GM12872 (cell line): Measurements from ENCODE around the gene C6orf141.

Experiments used
- CTCF ChIP-seq: IDR thresholded peaks from 3 replicates; pipeline ENCODE4 v1.5.1; 2011; ENCODE audit warnings: low read depth, mild to moderate bottlenecking, low read length, moderate library complexity; ENCODE audit not compliant: insufficient read depth

The C6orf141 gene

GRCh38 chr6:49564552-49564951 is 14.1 kb downstream of the C6orf141 start:
- no peak for TF ChIP-seq CTCF

- no peak for TF ChIP-seq CTCF
These were observed 14.8 kb downstream of the C6orf141 start for GRCh38 chr6:49565261-49565660.

- no peak for TF ChIP-seq CTCF
These were observed 15.4 kb downstream of the C6orf141 start for GRCh38 chr6:49565855-49566254.

- TF ChIP-seq CTCF: no peak
These were observed 20.1 kb downstream of the C6orf141 start for GRCh38 chr6:49570474-49571079.

- no peak for TF ChIP-seq CTCF
These were observed 26.1 kb downstream of the C6orf141 start for GRCh38 chr6:49576618-49577017.

- TF ChIP-seq CTCF: no peak
These were observed 29.2 kb downstream of the C6orf141 start for GRCh38 chr6:49579649-49580048.

- no peak for TF ChIP-seq CTCF
These were observed 32.1 kb downstream of the C6orf141 start for GRCh38 chr6:49582529-49582928.
